ENCODE data around the gene MEDAG. TPM values are rescaled to one million over a fixed set of nuclear protein-coding genes. Genes with fewer than 3 reads are reported as not detected.

Gene MEDAG
- total RNA-seq, 1 experiment from 2014 or later = not detected

DNA sequence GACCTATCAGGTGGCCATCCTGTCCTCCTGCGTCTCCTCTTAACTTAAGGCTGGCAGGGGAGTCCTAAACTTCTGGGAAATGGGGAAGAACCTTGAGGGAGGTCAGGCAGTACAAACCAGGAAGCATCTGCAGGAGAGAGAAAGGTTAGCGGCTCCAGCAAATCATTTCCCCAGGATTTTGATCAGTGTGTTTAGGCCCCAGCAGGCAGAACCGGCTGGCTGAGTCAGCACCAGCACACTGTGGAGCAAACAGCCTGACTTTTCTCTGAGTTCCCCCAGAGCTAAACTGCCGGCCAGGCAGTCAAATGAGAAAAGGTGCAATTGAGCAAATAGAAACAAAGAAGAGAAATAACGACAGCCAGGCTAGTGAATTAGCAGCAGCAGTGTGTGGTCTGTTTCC lies 46.7 kb upstream of the MEDAG start:
- no peak overlapping the region for H3K4me3 ChIP-seq (ENCODE audit: low read depth, low read length, poor library complexity, severe bottlenecking)
- no peak for DNase-seq (ENCODE audit: low spot score)
- POLR2A ChIA-PET (ENCODE audit: low non-redundant PET) = no interaction called here
- no TSS peak for BruUV-seq (replicated peaks)
- H3K36me3 ChIP-seq (ENCODE audit: insufficient read depth, low read length, poor library complexity, severe bottlenecking) = no peaks in the 10 kb centered on the region
- H3K4me1 ChIP-seq (ENCODE audit: insufficient read depth, low read length, poor library complexity, severe bottlenecking) = no peaks in the 10 kb centered on the region
- TF ChIP-seq, protein P1, sequence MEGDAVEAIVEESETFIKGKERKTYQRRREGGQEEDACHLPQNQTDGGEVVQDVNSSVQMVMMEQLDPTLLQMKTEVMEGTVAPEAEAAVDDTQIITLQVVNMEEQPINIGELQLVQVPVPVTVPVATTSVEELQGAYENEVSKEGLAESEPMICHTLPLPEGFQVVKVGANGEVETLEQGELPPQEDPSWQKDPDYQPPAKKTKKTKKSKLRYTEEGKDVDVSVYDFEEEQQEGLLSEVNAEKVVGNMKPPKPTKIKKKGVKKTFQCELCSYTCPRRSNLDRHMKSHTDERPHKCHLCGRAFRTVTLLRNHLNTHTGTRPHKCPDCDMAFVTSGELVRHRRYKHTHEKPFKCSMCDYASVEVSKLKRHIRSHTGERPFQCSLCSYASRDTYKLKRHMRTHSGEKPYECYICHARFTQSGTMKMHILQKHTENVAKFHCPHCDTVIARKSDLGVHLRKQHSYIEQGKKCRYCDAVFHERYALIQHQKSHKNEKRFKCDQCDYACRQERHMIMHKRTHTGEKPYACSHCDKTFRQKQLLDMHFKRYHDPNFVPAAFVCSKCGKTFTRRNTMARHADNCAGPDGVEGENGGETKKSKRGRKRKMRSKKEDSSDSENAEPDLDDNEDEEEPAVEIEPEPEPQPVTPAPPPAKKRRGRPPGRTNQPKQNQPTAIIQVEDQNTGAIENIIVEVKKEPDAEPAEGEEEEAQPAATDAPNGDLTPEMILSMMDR (conservative IDR thresholded peaks at IDR 0.05; ENCODE audit: low read depth, low read length) = no peak
- no peak for TF ChIP-seq EZH2 (IDR thresholded peaks at IDR 0.05; ENCODE audit: borderline replicate concordance, low read depth, low read length, poor library complexity, severe bottlenecking)
- CTCF ChIA-PET = no interaction called here
- no peaks in the 10 kb centered on the region for H3K27me3 ChIP-seq (replicated peaks; ENCODE audit: insufficient read depth, low read depth, low read length, poor library complexity)
- intact Hi-C loops (cut with micrococcal nuclease; ENCODE audit: unreplicated experiment) = no loop called here
- H3K27ac ChIP-seq (ENCODE audit: low read depth, low read length, poor library complexity, severe bottlenecking) = no peak overlapping the region
- H3K9me3 ChIP-seq (ENCODE audit: low read depth, low read length, poor library complexity, severe bottlenecking) = no peaks in the 10 kb centered on the region

DNA sequence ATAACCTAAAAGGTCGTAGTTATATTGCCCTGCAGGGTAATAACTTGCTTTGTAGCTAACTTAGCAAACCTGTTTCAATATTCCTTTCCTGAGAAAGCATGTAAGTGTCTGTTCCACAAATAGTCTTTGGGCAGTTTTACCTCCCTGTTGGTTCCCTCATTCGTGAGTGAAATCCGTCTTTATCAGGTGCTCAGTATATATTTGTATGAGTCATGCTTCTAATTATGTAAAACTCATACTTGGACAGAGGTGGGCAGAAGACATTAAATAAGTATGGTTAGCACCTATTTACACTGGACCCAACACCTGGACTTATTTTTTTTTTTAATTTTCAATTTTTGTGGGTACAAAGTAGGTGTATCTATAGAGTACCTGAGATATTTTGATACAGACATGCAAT lies 44.9 kb upstream of the MEDAG start:
- TF ChIP-seq, protein P1 (conservative IDR thresholded peaks at IDR 0.05; ENCODE audit: low read depth, low read length) = no peak
- TF ChIP-seq EZH2 (IDR thresholded peaks at IDR 0.05; ENCODE audit: borderline replicate concordance, low read depth, low read length, poor library complexity, severe bottlenecking) = no peak
- no peak for DNase-seq (ENCODE audit: low spot score)
- Histone ChIP-seq H3K27me3 (replicated peaks; ENCODE audit: insufficient read depth, low read depth, low read length, poor library complexity) (no peaks in the 10 kb centered on the region), H3K4me1 (ENCODE audit: insufficient read depth, low read length, poor library complexity, severe bottlenecking) (peaks cover 10% of the 10 kb centered on the region), H3K4me3 (ENCODE audit: low read depth, low read length, poor library complexity, severe bottlenecking) (no peak overlapping the region), H3K9me3 (ENCODE audit: low read depth, low read length, poor library complexity, severe bottlenecking) (no peaks in the 10 kb centered on the region), H3K36me3 (ENCODE audit: insufficient read depth, low read length, poor library complexity, severe bottlenecking) (no peaks in the 10 kb centered on the region), H3K27ac (ENCODE audit: low read depth, low read length, poor library complexity, severe bottlenecking) (no peak overlapping the region)
- CTCF ChIA-PET = no interaction called here
- POLR2A ChIA-PET (ENCODE audit: low non-redundant PET) = no interaction called here
- intact Hi-C loops (cut with micrococcal nuclease; ENCODE audit: unreplicated experiment) = no loop called here
- BruUV-seq (replicated peaks) = no TSS peak

DNA sequence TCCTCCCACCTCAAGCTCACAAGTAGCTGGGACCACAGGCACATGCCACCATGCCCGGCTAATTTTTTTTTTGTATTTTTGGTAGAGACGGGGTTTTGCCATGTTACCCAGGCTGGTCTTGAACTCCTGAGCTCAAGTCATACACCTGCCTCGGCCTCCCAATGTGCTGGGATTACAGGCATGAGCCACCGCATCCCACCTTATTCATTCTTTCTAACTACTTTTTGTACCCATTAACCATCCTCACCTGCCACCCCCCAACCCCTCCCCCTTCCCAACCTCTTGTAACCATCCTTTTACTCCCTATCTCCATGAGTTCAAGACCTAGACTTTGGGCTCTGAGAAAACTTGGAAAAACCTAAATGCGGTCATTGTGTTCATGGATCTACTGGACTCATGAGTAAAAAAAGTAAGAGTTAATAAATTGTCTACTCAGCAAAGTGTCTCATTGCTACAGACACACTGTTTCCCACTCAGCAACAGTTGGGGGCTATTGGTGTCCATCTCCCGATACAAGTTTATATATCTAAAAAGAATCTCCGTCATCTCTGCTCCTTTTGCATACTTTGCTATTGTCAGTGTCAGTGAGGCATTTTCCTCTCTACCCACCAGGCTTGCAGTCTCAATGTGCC lies 44.1 kb upstream of the MEDAG start:
- TF ChIP-seq EZH2 (IDR thresholded peaks at IDR 0.05; ENCODE audit: borderline replicate concordance, low read depth, low read length, poor library complexity, severe bottlenecking) = no peak
- TF ChIP-seq, protein P1 (conservative IDR thresholded peaks at IDR 0.05; ENCODE audit: low read depth, low read length) = no peak
- Histone ChIP-seq H3K36me3 (ENCODE audit: insufficient read depth, low read length, poor library complexity, severe bottlenecking) (no peaks in the 10 kb centered on the region), H3K27ac (ENCODE audit: low read depth, low read length, poor library complexity, severe bottlenecking) (no peak overlapping the region), H3K27me3 (replicated peaks; ENCODE audit: insufficient read depth, low read depth, low read length, poor library complexity) (no peaks in the 10 kb centered on the region), H3K4me3 (ENCODE audit: low read depth, low read length, poor library complexity, severe bottlenecking) (no peak overlapping the region), H3K9me3 (ENCODE audit: low read depth, low read length, poor library complexity, severe bottlenecking) (no peaks in the 10 kb centered on the region), H3K4me1 (ENCODE audit: insufficient read depth, low read length, poor library complexity, severe bottlenecking) (peaks cover 10% of the 10 kb centered on the region)
- POLR2A ChIA-PET (ENCODE audit: low non-redundant PET) = no interaction called here
- intact Hi-C loops (cut with micrococcal nuclease; ENCODE audit: unreplicated experiment) = no loop called here
- no TSS peak for BruUV-seq (replicated peaks)
- DNase-seq (ENCODE audit: low spot score) = no peak
- CTCF ChIA-PET = no interaction called here

All from A673 (cell line).